Vagina (tissue), 2 donors: ENCODE results near the gene GOLGA6L9. TPM values are rescaled to one million over a fixed set of nuclear protein-coding genes. Genes with fewer than 3 reads are reported as not detected.
"Not testable (repeated sequence)": the region's sequence is repeated elsewhere in the genome, so short reads cannot be mapped to it uniquely, and the experiment has no call there.

Source experiments
- DNase-seq, 2 donors: peaks; one replicate each; pipeline ENCODE4 v3.0.0-alpha.2; 2017; ENCODE audit errors: extremely low spot score in 2 of 2
- H3K27ac ChIP-seq: fragments of 200-600 bp; sonication (generic); one replicate; pipeline ENCODE4 v1.5.1; 2019
- H3K27me3 ChIP-seq: fragments of 200-600 bp; sonication (generic); one replicate; pipeline ENCODE4 v1.5.1; 2019
- H3K36me3 ChIP-seq, 2 donors: fragments of 200-600 bp; sonication (generic); one replicate each; pipeline ENCODE4 v1.5.1; 2017 to 2019
- H3K4me1 ChIP-seq: fragments of 200-600 bp; sonication (generic); one replicate; pipeline ENCODE4 v1.5.1; 2019
- H3K4me3 ChIP-seq, 2 donors: fragments of 200-600 bp; sonication (generic); 1 replicate in 1 of 2; 2 replicates in 1 of 2; pipeline ENCODE4 v1.5.1; 2016 to 2019
- H3K9me3 ChIP-seq: fragments of 200-600 bp; sonication (generic); one replicate; pipeline ENCODE4 v1.5.1; 2019
- POLR2AphosphoS5 ChIP-seq, 2 donors: sonication (generic); formaldehyde crosslinking; IDR thresholded peaks; one replicate each; pipeline ENCODE4 v1.9.0; 2017; ENCODE audit warnings: antibody characterized with exemption in 2 of 2, mild to moderate bottlenecking in 2 of 2, low read depth in 1 of 2; ENCODE audit not compliant: insufficient read depth in 1 of 2
- intact Hi-C: fragments of 100-400 bp; cut with DNase I; formaldehyde crosslinking; loops from one replicate; pipeline ENCODE4 v1.15.1; 2023
- total RNA-seq: library from RNA; depleted of rRNA; stranded (reverse); fragments of >200 nt; gene quantifications from one replicate; pipeline ENCODE4 v1.2.3, GENCODE V29; 2016

GOLGA6L9 gene
- total RNA-seq, 1 donor from 2014 or later = 9.3 TPM

GRCh38 chr15:82445420-82445819 lies 15.8 kb downstream of the GOLGA6L9 start:
- H3K4me3 ChIP-seq = peak overlapping the region; percentile 28 to 45
- peak in 1 of 2 donors; percentile 16 for TF ChIP-seq POLR2AphosphoS5 (IDR thresholded peaks at IDR 0.05; ENCODE audit: insufficient read depth in 1 of 2, low read depth in 1 of 2)
- H3K9me3 ChIP-seq, H3K36me3 ChIP-seq, DNase-seq, H3K27me3 ChIP-seq, H3K4me1 ChIP-seq, intact Hi-C loops: not testable (repeated sequence)
- H3K27ac ChIP-seq = peak overlapping the region; percentile 86

DNA sequence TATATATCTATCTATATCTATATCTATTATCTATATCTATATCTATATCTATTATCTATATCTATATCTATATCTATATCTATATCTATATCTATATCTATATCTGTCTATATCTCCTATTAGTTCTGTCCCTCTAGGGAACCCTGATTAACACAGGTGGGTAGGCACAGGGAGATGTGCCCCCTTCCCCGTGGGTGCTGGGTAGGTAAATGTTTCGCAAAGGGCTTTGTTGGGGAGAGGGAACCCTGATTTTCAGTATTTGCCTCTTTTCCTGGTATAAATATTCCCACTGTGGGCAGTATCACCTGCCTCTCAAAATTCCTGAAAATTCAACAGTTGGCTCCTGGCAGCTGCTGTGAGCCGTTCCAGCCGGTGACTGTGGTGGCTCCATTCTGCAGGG lies 27.7 kb downstream of the GOLGA6L9 start:
- H3K9me3 ChIP-seq, DNase-seq, H3K4me3 ChIP-seq, intact Hi-C loops, H3K27ac ChIP-seq, H3K4me1 ChIP-seq, H3K36me3 ChIP-seq, H3K27me3 ChIP-seq: not testable (repeated sequence)

GRCh38 chr15:82465629-82466028 lies 36.0 kb downstream of the GOLGA6L9 start:
- intact Hi-C loops, H3K36me3 ChIP-seq, H3K4me1 ChIP-seq, DNase-seq, H3K27me3 ChIP-seq, H3K27ac ChIP-seq, H3K9me3 ChIP-seq, H3K4me3 ChIP-seq: not testable (repeated sequence)

- intact Hi-C loops, H3K4me3 ChIP-seq, DNase-seq, H3K9me3 ChIP-seq, H3K4me1 ChIP-seq, H3K27ac ChIP-seq, H3K27me3 ChIP-seq, H3K36me3 ChIP-seq: not testable (repeated sequence)
Measured at GRCh38 chr15:82468205-82468604, 38.6 kb downstream of the GOLGA6L9 start.

DNA sequence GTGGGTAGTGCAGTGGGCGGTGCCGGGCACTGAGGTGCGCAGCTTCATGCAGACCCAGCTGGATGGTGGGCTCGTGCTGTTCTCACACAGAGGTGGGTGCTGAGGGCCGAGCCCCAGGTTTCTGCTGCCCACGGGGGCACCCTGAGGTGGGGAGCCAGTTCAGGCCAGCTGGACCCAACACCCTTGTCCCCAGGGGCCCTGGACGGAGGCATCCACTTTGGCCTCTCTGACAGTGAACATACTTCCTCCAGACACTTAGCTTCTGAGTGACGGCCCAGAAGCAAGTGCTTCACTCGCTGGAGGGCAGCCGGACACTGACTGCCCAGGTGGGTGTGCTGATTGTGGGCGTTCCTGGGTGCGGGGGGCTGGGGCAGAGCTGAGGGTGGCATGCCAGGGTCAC lies 39.8 kb downstream of the GOLGA6L9 start:
- H3K9me3 ChIP-seq, H3K4me1 ChIP-seq, H3K36me3 ChIP-seq, H3K27ac ChIP-seq, DNase-seq, H3K4me3 ChIP-seq, intact Hi-C loops, H3K27me3 ChIP-seq: not testable (repeated sequence)

- H3K4me3 ChIP-seq, H3K36me3 ChIP-seq, intact Hi-C loops, H3K9me3 ChIP-seq, H3K27me3 ChIP-seq, H3K4me1 ChIP-seq, H3K27ac ChIP-seq: not testable (repeated sequence)
- peak; percentile 56 to 95 for DNase-seq
Measured at GRCh38 chr15:82472269-82472982, 42.8 kb downstream of the GOLGA6L9 start.

DNA sequence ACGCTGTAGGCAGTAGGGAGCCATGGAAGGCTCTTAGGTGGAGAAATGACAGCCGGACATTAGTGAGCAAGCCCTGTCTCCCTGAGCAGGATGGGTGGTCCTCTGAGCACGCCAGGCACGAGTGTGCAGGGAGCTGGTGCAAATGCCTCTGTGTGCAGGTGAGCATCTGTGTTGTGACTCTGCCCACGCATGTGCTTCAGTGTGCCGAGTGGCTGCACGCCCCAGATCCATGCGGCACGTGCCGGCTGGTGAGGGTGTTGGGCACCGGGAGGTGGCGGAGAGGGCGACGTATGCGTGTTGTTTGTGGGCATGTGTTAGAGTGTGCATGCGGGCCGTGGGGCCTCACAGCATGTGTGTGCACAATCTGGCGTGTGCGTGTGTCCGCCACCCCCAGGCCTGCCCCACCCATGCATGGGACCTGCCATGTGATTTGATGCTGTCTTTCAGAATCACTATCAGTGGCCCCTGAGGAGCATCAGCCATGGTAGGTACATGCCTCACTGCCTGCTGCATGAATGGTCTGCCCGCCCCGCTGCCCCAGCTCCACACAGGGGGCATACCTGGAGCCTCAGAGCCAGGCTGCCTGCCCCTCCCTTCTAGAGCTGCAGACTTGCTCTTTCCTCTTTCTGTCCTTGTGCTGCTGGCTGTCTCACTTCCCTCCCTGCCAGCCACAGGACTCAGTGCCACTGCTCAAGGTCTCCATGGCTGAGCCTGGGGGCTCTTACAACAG lies 45.1 kb downstream of the GOLGA6L9 start:
- H3K4me1 ChIP-seq, H3K9me3 ChIP-seq, DNase-seq, intact Hi-C loops, H3K27ac ChIP-seq, H3K4me3 ChIP-seq, H3K36me3 ChIP-seq, H3K27me3 ChIP-seq: not testable (repeated sequence)

DNA sequence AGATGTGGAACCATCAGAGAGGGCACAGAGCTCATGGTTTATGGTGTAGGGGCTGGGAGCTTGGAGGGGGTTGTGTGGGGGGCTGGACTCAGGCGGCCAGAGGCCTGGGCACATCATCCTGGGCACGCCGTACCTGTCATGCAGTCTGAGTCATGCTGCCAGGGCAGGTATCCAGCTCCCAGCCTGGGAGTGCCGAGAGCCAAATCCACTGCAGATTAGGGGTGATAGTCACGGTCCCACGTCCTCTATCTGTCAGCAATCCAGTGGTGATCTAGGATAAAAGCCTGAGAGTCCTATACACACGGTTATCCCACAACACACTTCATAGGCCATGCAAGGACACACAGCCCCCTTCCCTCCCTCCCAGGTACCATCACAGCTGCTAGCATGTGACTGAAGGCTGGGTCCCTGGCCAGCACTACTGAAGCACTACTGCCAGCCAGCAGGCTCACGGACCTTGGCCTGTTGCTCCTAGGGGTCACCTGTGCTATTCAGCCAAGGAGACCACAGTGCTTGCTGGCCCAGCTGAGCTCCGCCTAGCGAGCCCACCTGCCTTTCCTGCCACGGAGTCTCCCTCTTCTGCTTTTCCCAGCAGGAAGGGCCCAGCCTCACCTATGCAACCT lies 45.8 kb downstream of the GOLGA6L9 start:
- H3K27me3 ChIP-seq, H3K36me3 ChIP-seq, H3K4me3 ChIP-seq, H3K27ac ChIP-seq, H3K4me1 ChIP-seq, intact Hi-C loops, H3K9me3 ChIP-seq: not testable (repeated sequence)
- DNase-seq = peak; percentile 72 to 77

DNA sequence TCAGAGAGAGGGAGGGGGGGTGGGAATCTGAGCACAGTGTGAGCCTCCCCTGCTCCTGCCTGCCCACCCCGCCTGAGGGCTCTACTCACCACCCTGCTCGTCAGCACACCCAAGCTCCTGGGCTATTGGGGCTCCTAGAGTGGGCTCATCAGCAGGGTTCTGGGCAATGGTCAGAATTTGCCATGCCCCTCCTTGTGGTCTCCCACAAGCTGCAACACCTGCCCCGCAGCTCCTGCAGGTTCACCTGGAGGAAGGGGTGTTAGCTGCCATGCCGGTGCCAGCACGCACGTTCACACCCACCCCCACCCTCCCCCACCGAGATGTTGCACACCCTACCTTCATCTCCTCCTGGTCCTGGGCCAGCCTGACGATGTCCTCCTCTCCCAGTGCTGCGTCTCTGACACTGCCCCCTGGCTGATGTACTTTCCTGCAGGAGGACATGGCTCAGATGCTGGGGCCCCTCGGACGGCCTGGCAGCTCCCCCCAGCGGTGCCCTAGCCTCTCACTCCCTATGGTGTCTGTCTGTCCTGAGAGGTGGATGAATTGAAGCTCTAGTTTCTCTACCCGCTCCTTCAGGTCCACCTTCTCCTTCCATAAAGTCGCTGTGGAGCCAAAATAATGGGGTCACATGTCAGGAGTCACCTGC lies 47.2 kb downstream of the GOLGA6L9 start:
- H3K27me3 ChIP-seq, intact Hi-C loops, H3K27ac ChIP-seq, H3K4me3 ChIP-seq, H3K4me1 ChIP-seq, H3K36me3 ChIP-seq, H3K9me3 ChIP-seq: not testable (repeated sequence)
- peak; percentile 70 to 75 for DNase-seq

DNA sequence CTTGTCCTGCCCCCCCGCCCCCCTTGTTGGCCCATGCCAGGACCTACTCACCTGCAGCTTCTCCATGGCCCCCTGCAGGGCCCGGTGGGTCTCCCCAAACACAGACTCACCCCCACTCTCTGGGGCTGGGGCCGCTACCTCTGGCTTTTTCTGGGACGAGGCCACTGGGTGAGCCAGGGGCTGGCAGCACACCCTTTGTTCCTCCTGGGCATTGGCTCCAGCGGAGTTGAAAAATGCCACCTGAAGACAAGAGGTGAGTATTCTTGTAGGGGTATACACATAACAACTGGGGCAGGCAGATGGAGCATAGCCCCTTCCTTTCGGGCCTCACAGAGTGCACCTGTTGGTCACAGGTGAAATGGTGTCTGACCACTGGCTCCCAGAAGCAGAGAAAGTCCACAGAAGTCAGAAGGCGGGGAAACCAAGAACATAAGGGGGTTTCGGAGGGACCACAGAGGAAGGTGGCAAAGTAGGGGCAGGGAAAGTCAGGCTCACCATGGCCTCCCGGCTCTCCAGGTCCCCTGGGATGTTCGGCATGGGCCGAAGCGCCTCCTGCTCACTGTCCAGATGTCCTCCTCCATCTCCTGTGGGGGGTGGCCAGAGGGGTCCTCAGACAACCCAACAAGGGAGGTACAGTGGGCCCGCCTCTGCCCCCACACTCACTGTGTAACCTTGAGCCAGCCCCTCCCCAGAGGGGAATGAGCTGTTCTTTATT lies 47.9 kb downstream of the GOLGA6L9 start:
- H3K27ac ChIP-seq, H3K4me1 ChIP-seq, H3K4me3 ChIP-seq, intact Hi-C loops, DNase-seq, H3K36me3 ChIP-seq, H3K9me3 ChIP-seq, H3K27me3 ChIP-seq: not testable (repeated sequence)
